PFSK-1 (cell line): ENCODE measurements around the gene SETD2.

Experiments used
- FOXP2 ChIP-seq: optimal IDR thresholded peaks from 2 replicates; pipeline ENCODE3; 2011; ENCODE audit warnings: borderline replicate concordance, control low read depth, inconsistent platforms; ENCODE audit not compliant: insufficient read depth; ENCODE audit errors: extremely low read length, extremely low read depth
- POLR2AphosphoS5 ChIP-seq: IDR thresholded peaks from 2 replicates; pipeline ENCODE4 v1.6.1; 2012; ENCODE audit warnings: low read depth, mild to moderate bottlenecking, control low read depth, low read length, moderate library complexity
- REST ChIP-seq, 2 experiments: IDR thresholded peaks; 2 replicates each; pipeline versions ENCODE4 v1.6.1 to v1.8.0; 2011 to 2012; ENCODE audit warnings: low read depth in 2 of 2, low read length in 2 of 2, control low read depth in 1 of 2, inconsistent platforms in 1 of 2, mild to moderate bottlenecking in 1 of 2, moderate library complexity in 1 of 2; ENCODE audit not compliant: insufficient read depth in 1 of 2
- SIN3A ChIP-seq: IDR thresholded peaks from 2 replicates; pipeline ENCODE4 v1.6.1; 2012; ENCODE audit warnings: mild to moderate bottlenecking, low read length, moderate library complexity, borderline replicate concordance; ENCODE audit not compliant: insufficient read depth
- TAF1 ChIP-seq: IDR thresholded peaks from 2 replicates; pipeline ENCODE4 v1.6.1; 2012; ENCODE audit warnings: low read length, control low read depth, borderline replicate concordance; ENCODE audit not compliant: insufficient read depth

Gene SETD2

GRCh38 chr3:47020311-47020710, 143.6 kb downstream of the SETD2 start:
- no peak for TF ChIP-seq POLR2AphosphoS5
- no peak for TF ChIP-seq TAF1
- no peak for TF ChIP-seq SIN3A
- no peak for TF ChIP-seq FOXP2
- no peak for TF ChIP-seq REST (IDR thresholded peaks at IDR 0.05; ENCODE audit: insufficient read depth in 1 of 2, low read depth in 2 of 2, low read length in 2 of 2)

- TF ChIP-seq REST (IDR thresholded peaks at IDR 0.05; ENCODE audit: insufficient read depth in 1 of 2, low read depth in 2 of 2, low read length in 2 of 2) (no peak), POLR2AphosphoS5 (no peak), FOXP2 (no peak), TAF1 (no peak), SIN3A (no peak)
Measured at GRCh38 chr3:47019201-47019600, 144.7 kb downstream of the SETD2 start.

DNA sequence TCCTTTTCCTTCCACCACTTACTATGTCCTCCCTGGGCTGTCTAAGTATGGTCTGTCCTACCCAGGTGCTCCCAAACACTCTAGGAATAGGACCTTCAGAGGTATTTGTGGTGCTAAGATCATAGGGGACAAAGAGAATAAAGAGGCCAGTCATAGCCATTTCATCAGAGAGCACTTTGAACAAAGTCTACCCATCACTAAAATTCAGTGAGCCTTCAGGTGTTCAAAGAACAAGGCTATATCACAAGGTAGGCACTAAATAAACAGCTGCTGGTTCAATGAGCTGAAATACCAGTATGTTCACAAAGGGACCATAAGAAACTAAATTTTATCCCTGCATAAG, 145.7 kb downstream of the SETD2 start:
- TF ChIP-seq TAF1 (no peak), POLR2AphosphoS5 (no peak), REST (IDR thresholded peaks at IDR 0.05; ENCODE audit: insufficient read depth in 1 of 2, low read depth in 2 of 2, low read length in 2 of 2) (no peak), SIN3A (no peak), FOXP2 (no peak)

DNA sequence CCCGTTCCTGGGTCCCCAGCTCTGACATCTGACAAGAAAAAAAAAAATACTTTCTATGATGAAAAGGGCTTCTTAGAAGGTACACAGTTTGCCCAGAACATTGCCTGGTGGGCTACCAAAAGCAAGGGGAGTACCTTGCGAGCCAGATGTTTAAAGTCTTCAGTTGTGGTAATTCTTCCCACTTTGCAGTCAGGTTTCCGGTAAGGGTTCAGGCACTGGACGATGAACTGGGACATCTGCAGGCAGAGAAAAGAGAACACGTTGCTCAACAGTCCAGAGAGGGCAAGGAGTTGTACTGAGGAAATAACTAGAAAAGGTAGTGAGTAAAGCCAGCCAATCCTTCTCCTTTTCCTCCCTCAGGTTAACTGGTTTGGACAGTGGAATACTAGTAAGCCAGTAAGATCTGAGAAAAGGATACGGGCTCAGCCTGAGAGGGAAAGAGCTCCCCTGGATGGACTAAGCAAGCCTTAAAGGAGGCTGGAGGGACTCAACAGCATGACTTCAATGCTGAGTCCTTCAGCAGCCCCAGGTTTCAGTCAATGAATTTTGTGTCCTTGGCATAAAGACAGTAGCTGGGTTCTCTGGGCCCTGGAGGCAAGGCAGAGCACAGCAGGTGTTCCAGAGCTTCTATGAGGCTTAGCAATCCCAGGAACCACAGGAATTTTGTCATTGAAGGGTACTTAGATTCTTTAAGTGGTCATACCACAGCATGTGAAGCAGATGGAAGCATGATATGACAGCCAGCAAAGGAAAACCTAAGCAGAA, 146.2 kb downstream of the SETD2 start:
- TF ChIP-seq FOXP2 (no peak), TAF1 (no peak), POLR2AphosphoS5 (no peak), SIN3A (no peak), REST (IDR thresholded peaks at IDR 0.05; ENCODE audit: insufficient read depth in 1 of 2, low read depth in 2 of 2, low read length in 2 of 2) (no peak)
